HG02943 (cell line): Measurements from ENCODE around the gene HELB.

Experiments used
- ATAC-seq: cut with Tn5 transposase; IDR thresholded peaks from one replicate; pipeline ENCODE4 v1.9.1; 2021; ENCODE audit warnings: mild to moderate bottlenecking, low read depth, moderate library complexity; ENCODE audit not compliant: unreplicated experiment

The HELB gene

GRCh38 chr12:66297923-66298322, 4.4 kb upstream of the HELB start:
- no peak for ATAC-seq

GRCh38 chr12:66302827-66303169, 505 bp downstream of the HELB start:
- no peak for ATAC-seq

DNA sequence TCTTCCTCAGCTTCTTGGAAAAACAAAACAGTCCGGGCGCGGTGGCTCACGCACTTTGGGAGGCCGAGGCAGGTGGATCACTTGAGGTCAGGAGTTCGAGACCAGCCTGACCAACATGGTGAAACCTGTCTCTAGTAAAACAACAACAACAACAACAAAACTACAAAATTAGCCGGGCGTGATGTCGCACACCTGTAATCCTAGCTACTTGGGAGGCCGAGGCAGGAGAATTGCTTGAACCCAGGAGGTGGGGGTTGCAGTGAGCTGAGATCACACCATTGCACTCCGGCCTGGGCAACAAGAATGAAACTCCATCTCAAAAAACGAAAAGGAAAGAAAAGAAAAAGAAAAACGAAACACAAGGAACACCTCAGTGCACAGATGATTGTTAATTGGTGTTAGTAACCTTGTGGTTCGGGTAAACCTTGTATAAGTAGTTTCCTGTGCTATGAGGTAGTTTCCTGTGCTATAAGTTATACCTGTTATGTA, 1.1 kb downstream of the HELB start:
- peak; percentile 42 for ATAC-seq

- ATAC-seq, result no peak
Measured at GRCh38 chr12:66304296-66304900, 2.1 kb downstream of the HELB start.

GRCh38 chr12:66309606-66310005, 7.3 kb downstream of the HELB start:
- no peak for ATAC-seq

DNA sequence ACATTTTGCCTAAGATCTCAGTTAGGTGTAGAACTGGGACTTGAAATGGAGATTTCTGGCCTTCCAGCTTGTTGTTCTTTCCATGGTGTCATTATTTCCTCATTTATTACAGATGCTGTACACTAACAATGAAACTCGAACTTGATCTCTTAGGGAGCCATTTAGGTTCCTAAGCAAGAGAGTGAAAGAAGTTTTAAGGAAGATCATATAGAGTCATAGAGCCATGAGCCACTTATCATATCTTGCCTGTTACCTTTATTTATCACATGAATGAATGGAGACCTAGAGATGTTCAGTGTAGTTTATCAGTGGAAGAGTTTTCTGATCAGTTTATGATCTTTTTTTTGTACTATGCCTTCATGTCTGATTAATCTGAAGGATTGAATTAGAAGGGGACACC, 9.9 kb downstream of the HELB start:
- ATAC-seq, result no peak

- no peak for ATAC-seq
Measured at GRCh38 chr12:66314278-66314677, 12.0 kb downstream of the HELB start.

GRCh38 chr12:66319266-66319954, 17.1 kb downstream of the HELB start:
- ATAC-seq, result no peak

DNA sequence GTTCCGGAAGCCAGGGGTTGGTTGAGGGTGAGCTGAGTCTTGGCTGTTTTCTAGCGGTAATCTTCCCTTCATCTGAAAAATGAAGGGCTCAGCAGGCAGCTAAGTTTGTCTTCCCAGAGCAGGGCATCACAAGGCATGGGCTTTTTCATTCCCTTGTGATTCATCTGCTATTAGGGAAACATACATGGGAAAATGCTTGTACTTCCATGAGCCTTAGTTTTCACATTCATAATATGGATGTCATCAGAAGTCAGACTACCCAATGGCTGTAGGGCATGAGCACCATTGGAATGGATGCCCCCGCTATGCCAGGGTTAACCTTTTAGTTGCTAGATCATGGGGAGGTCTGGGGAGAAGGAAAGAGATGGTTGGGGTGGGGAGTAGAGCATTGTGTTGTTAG, 18.7 kb downstream of the HELB start:
- no peak for ATAC-seq

DNA sequence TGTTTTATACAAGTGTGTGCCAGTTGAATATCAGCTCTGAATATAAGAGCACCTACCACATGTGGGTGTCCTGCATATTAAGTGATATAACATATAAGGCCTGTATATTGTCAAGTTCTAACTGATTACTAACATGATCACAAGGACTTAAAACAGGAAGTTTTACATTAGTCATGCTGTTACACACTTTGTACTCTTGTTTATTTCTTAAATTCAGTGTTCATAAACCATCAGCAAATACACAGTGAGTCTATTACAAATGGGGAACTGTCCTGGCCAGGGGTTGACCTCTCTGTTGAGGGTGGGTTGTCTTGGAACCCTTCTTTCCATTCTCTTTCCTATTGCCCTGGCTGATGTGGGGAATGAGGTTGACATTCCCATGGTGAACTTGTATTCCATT, 19.1 kb downstream of the HELB start:
- no peak for ATAC-seq

DNA sequence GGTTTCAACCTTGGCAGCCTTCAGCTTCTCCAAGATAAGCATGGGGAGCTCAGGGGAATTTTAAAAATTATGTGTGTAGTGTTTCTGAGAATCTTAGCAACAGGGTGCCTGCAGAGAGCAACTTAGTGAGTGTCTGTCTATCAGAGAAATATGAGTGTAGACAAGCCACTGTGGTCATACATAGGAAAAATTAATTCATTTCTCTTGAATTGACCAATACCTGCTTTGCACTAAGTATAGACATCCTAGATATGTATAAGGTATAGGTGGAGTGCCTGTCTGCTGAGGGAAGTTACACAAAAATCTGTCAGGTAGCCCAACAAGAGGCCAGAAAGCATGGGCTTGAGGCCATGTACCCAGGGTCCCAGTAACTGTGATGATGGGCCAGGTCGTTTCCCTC, 20.7 kb downstream of the HELB start:
- ATAC-seq, result no peak

GRCh38 chr12:66329941-66330340, 27.6 kb downstream of the HELB start:
- no peak for ATAC-seq

DNA sequence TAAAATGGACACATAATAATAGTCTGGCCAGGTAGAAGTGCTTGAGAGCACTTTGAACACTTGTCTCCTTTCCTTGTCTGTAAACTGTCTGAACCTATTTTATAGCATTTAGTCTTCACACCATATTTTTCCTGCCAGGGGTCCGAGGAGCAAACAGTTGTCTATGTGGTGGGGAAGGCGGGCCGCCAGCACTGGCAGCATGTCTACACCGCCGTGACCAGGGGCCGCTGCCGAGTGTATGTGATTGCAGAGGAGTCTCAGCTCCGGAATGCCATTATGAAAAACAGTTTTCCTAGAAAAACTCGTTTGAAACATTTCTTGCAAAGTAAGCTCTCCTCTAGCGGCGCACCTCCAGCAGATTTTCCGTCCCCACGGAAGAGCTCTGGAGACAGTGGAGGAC, 28.7 kb downstream of the HELB start:
- ATAC-seq, result no peak

DNA sequence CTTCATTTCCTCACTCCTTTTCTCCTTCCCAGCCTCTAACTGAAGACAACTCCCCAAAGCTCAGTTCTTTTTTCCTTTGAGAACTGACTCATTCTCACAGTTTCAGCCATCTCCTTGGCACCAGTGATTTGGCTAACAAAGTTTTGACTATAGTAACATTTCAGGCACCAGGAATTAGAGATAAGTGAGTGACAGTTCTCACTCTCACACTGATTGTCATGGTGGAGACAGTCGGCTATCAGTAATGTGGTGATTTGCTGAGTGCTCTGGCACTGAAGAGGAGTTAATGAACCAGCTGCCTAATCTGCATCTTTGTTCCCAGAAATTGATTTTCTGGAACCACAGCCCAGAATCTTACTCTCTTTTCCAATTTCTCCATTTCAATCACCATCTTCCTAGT, 29.5 kb downstream of the HELB start:
- no peak for ATAC-seq

DNA sequence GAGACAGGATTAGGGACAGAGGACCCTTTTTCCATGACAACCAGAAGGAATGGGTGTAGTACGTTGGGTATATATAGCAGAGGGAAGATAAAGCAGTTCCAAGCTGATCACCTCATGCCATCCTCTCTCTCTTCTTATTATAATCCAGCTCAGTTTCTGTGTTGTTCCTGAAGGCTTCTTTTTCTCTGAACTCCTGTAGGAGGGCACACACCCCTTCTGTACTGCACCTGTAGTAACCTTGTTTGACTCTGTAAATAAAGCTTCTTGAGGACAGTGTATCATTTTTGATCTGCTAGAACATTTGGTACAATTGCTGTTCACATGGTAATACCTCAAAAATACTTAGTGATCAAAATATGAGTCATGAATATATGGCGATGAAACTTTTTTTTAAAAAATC, 33.5 kb downstream of the HELB start:
- ATAC-seq, result no peak

DNA sequence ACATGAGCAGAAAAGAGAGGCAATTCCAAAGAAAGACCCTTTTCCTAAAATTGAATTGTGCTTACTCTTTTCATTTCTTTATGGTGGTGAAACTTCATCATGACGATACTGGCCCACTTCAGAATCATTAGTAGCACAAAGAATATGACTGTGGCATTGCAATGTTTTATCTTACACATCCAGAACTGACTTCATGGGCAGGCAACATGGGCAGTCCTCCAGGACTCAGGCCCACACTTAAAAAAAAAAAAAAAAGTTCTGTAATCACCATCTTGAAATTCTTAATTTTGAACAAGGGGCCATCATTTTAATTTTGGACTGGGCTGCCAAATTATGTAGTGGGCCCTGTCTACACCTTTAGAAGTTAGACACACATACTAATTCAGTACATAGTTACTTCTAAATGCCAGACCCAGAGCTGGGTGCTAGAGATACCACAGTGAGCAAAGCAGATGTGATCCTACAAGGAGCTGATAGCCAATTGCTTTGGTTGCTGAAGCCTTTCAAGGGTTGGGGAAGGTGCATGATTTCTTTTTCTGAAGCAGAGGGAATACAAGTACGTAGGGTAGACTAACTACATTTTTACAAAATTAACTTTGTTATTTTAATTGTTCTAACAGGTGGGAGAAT, 35.2 kb downstream of the HELB start:
- ATAC-seq, result no peak

GRCh38 chr12:66340131-66340530, 37.8 kb downstream of the HELB start:
- no peak for ATAC-seq

- no peak for ATAC-seq
Measured at GRCh38 chr12:66341126-66341525, 38.8 kb downstream of the HELB start.

DNA sequence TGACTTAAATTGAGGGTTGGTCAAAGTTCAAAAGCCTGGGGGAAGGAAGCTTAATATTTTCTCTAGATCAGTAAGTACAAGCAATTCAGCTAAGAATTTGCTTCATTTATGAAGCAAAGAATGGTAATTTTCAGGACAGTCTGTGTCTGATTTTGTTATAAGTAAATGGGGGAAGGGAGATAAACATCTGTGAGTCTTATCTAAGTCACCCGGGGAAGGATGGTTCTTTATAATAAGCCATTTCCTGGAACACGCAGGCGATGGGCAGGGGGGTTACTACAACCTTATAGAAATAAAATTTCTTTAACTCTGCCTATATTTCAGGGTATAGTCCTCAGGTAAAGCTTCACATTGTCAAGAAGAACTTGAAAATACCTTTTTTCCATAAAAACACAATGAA, 42.9 kb downstream of the HELB start:
- no peak for ATAC-seq

DNA sequence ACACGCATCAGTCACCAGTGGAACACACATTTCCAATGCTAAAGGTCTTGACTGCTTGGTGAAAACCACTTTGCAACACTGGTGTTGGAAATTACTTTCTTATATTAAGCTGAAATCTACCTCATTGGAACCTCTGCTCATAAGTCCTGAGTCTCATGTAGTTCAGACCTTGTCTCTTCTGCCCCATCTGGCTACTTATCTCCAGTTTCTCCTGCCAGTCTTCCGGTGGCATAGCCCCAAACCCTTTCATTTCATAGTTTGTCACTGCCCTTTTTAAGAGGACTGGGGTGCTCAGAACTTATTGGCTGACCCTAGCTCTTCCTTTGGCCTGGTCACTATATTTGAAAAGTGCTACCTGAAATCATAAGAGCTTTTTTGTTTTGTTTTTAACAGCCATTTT, 43.7 kb downstream of the HELB start:
- ATAC-seq, result no peak

DNA sequence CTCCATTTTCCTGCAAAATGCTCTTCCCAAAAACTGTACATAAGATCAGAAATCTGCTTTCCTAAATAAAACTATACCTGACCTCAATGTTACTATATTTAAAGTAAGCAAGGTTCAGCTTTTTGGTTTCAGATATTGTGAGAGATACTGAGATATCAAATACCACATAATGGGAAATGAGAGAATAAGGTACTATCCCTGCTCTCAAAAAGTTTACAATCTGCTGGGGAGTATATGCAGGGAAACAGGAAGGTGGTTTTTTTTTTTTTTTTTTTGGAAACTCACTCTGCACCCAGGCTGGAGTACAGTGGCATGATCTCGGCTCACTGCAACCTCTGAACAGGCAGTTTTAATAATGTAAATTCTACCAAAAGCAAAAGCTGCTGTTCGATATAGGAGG, 49.0 kb downstream of the HELB start:
- ATAC-seq, result no peak

- ATAC-seq, result no peak
Measured at GRCh38 chr12:66352197-66352596, 49.9 kb downstream of the HELB start.
